Stimulated activated CD8-positive, alpha-beta memory T cell treated with anti-CD3 and anti-CD28 coated beads, Interleukin-12 subunit alpha, Interleukin-12 subunit beta, amount 100 ng/mL, for 1 hour (primary cell): ENCODE results near the gene MAMDC2.
"Not testable (repeated sequence)": the region's sequence is repeated elsewhere in the genome, so short reads cannot be mapped to it uniquely, and the experiment has no call there.

Experiments used
- DNase-seq: peaks from one replicate; pipeline ENCODE4 v3.0.0-alpha.2; 2020; ENCODE audit warnings: low read depth

Gene MAMDC2

GRCh38 chr9:70204743-70205142 is 161.1 kb downstream of the MAMDC2 start:
- DNase-seq = not testable (repeated sequence)

- no peak for DNase-seq
Observed at GRCh38 chr9:70205366-70206020, 161.8 kb downstream of the MAMDC2 start.

GRCh38 chr9:70217029-70217428 is 173.4 kb downstream of the MAMDC2 start:
- no peak for DNase-seq

GRCh38 chr9:70218767-70219166 is 175.1 kb downstream of the MAMDC2 start:
- DNase-seq = no peak

- no peak for DNase-seq
Observed at GRCh38 chr9:70220216-70220615, 176.6 kb downstream of the MAMDC2 start.

- DNase-seq = no peak
Observed at GRCh38 chr9:70222354-70222753, 178.7 kb downstream of the MAMDC2 start.

- no peak for DNase-seq
Observed at GRCh38 chr9:70228118-70228517, 184.5 kb downstream of the MAMDC2 start.

- no peak for DNase-seq
Observed at GRCh38 chr9:70228611-70229010, 185.0 kb downstream of the MAMDC2 start.

- no peak for DNase-seq
Observed at GRCh38 chr9:70229026-70229425, 185.4 kb downstream of the MAMDC2 start.

- no peak for DNase-seq
Observed at GRCh38 chr9:70229579-70229978, 185.9 kb downstream of the MAMDC2 start.

- no peak for DNase-seq
Observed at GRCh38 chr9:70232476-70232875, 188.8 kb downstream of the MAMDC2 start.

GRCh38 chr9:70234208-70234607 is 190.6 kb downstream of the MAMDC2 start:
- not testable (repeated sequence) for DNase-seq

- DNase-seq = not testable (repeated sequence)
Observed at GRCh38 chr9:70245952-70246351, 202.3 kb downstream of the MAMDC2 start.

- DNase-seq = no peak
Observed at GRCh38 chr9:70250221-70250620, 206.6 kb downstream of the MAMDC2 start.

GRCh38 chr9:70255486-70255885 is 211.8 kb downstream of the MAMDC2 start:
- DNase-seq = no peak

GRCh38 chr9:70256123-70256551 is 212.5 kb downstream of the MAMDC2 start:
- DNase-seq = no peak

- DNase-seq = no peak
Observed at GRCh38 chr9:70257502-70257901, 213.9 kb downstream of the MAMDC2 start.

- DNase-seq = no peak
Observed at GRCh38 chr9:70257991-70258691, 214.5 kb downstream of the MAMDC2 start.

- DNase-seq = peak; percentile 79
Observed at GRCh38 chr9:70258692-70259511, 215.3 kb downstream of the MAMDC2 start, which contains the start of gene SMC5. Gene SMC5, plus strand, starts transcription at chr9:70258978. Its CDS starts 101 bp downstream, at chr9:70259079.

- DNase-seq = no peak
Observed at GRCh38 chr9:70259512-70259802, 215.8 kb downstream of the MAMDC2 start.

- no peak for DNase-seq
Observed at GRCh38 chr9:70260007-70260443, 216.4 kb downstream of the MAMDC2 start.

GRCh38 chr9:70260606-70261005 is 217.0 kb downstream of the MAMDC2 start:
- DNase-seq = no peak
